ENCODE data around the gene PLET1. TPM values are rescaled to one million over a fixed set of nuclear protein-coding genes. Genes with fewer than 3 reads are reported as not detected.

Gene PLET1
- total and polyA plus RNA-seq, 2 donors (not counting 3 experiments of a cell fraction or from before 2014, with no cell fraction given), result not detected

DNA sequence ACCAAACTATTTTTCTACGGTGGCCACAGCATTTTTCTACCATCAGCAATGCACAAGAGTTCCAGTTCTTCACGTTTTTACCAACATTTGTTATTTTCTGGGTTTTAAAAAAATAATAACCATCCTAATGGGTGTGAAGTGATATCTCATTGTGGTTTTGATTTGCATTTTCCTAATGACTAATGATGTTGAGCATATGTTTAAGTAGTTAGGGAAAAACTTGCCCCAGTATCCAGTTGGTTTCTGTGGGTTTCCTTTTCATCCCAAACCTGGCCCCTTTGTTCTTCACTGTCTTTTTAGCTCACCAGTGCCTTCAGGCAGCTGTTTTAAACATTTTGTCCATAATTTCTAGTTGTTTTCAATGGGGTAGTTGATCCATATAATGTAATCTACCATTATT, 49.1 kb downstream of the PLET1 start:
- H3K4me2 ChIP-seq (ENCODE audit: insufficient read depth, low read length), result no peak overlapping the region
- H3K4me1 ChIP-seq (ENCODE audit: control insufficient read depth, extremely low read depth, insufficient read depth, low read length), result no peaks in the 10 kb centered on the region
- H3K27me3 ChIP-seq (ENCODE audit: control insufficient read depth in 2 of 2, insufficient read depth in 2 of 2, low read length in 2 of 2), result no peaks in the 10 kb centered on the region
- DNase-seq (ENCODE audit: low read depth, low spot score) (no peak), FAIRE-seq (no peak)
- no peak overlapping the region for H2AFZ ChIP-seq (ENCODE audit: low read depth, low read length)
- dilution Hi-C loops (cut with MboI; ENCODE audit: extremely low pct_ligation_motif_present, low sequenced_read_pairs) (no loop called here), intact Hi-C loops (cut with micrococcal nuclease) (no loop called here)
- no peak overlapping the region for H3K27ac ChIP-seq (ENCODE audit: insufficient read depth, low read depth, low read length)
- H3K36me3 ChIP-seq (ENCODE audit: control insufficient read depth in 2 of 2, extremely low read depth in 1 of 2, insufficient read depth in 2 of 2, low read length in 2 of 2), result no peaks in the 10 kb centered on the region
- CTCF ChIA-PET, result interaction anchor here (1.2 to 13.6 kb wide), 3 partner anchors 10 to 68 kb away, joined by 3 to 540 read pairs (median 3); no protein-coding TSS in a partner anchor
- no peak overlapping the region for H3K9ac ChIP-seq (replicated peaks; ENCODE audit: extremely low read depth, insufficient read depth, low read length)
- no peaks in the 10 kb centered on the region for H3K79me2 ChIP-seq (ENCODE audit: control insufficient read depth, insufficient read depth, low read length)
- H3K4me3 ChIP-seq (replicated peaks in 1 of 3; ENCODE audit: insufficient read depth in 1 of 3, low read depth in 1 of 3, low read length in 3 of 3), result no peak overlapping the region
- H3K9me3 ChIP-seq (replicated peaks; ENCODE audit: control insufficient read depth, insufficient read depth, low read length), result no peaks in the 10 kb centered on the region
- H3K9me1 ChIP-seq (replicated peaks; ENCODE audit: control insufficient read depth, extremely low read depth, insufficient read depth, low read length), result no peaks in the 10 kb centered on the region
- TF ChIP-seq MYC (IDR thresholded peaks at IDR 0.05; ENCODE audit: low read depth, low read length) (no peak), GATA2 (IDR thresholded peaks at IDR 0.05; ENCODE audit: insufficient read depth, insufficient read length, low read depth, low read length) (no peak), POLR2A (IDR thresholded peaks at IDR 0.05; ENCODE audit: low read depth, low read length) (no peak), EZH2 (IDR thresholded peaks at IDR 0.05; ENCODE audit: borderline replicate concordance, low read depth, low read length, severe bottlenecking) (no peak), POLR2AphosphoS5 (IDR thresholded peaks at IDR 0.05; ENCODE audit: insufficient read depth, low read depth, low read length) (no peak), JUN (IDR thresholded peaks at IDR 0.05; ENCODE audit: borderline replicate concordance, insufficient read depth, insufficient read length, low read depth) (no peak), FOS (IDR thresholded peaks at IDR 0.05; ENCODE audit: borderline replicate concordance, insufficient read depth, low read length) (no peak)
- TF ChIP-seq, protein P1, sequence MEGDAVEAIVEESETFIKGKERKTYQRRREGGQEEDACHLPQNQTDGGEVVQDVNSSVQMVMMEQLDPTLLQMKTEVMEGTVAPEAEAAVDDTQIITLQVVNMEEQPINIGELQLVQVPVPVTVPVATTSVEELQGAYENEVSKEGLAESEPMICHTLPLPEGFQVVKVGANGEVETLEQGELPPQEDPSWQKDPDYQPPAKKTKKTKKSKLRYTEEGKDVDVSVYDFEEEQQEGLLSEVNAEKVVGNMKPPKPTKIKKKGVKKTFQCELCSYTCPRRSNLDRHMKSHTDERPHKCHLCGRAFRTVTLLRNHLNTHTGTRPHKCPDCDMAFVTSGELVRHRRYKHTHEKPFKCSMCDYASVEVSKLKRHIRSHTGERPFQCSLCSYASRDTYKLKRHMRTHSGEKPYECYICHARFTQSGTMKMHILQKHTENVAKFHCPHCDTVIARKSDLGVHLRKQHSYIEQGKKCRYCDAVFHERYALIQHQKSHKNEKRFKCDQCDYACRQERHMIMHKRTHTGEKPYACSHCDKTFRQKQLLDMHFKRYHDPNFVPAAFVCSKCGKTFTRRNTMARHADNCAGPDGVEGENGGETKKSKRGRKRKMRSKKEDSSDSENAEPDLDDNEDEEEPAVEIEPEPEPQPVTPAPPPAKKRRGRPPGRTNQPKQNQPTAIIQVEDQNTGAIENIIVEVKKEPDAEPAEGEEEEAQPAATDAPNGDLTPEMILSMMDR (IDR thresholded peaks at IDR 0.05; ENCODE audit: extremely low read depth in 1 of 2, insufficient read depth in 1 of 2, low read depth in 1 of 2, low read length in 2 of 2), result no peak
- TF ChIP-seq, protein P2, sequence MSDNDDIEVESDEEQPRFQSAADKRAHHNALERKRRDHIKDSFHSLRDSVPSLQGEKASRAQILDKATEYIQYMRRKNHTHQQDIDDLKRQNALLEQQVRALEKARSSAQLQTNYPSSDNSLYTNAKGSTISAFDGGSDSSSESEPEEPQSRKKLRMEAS (IDR thresholded peaks at IDR 0.05; ENCODE audit: insufficient read depth, insufficient read length), result no peak
- H4K20me1 ChIP-seq (replicated peaks; ENCODE audit: control insufficient read depth, extremely low read depth, insufficient read depth, low read length), result no peaks in the 10 kb centered on the region
- POLR2A ChIA-PET, result no interaction called here
- no TSS peak for BruUV-seq (replicated peaks)

Data from endothelial cell of umbilical vein (primary cell).